Lower leg skin (tissue), 4 donors: ENCODE measurements around the gene VSX1. TPM values are rescaled to one million over a fixed set of nuclear protein-coding genes. Genes with fewer than 3 reads are reported as not detected.
A peak's percentile ranks its signal among the peaks of the same experiment; 100 is the strongest.

Experiments used
- DNase-seq, 2 donors: peaks; one replicate each; pipeline ENCODE4 v3.0.0-alpha.2; 2019; ENCODE audit warnings: low spot score in 2 of 2
- H3K4me3 ChIP-seq: fragments of 200-600 bp; sonication (generic); 2 replicates; pipeline ENCODE4 v1.5.1; 2017; ENCODE audit warnings: mild to moderate bottlenecking, low read depth; ENCODE audit not compliant: poor library complexity, severe bottlenecking
- POLR2A ChIP-seq, 2 donors: fragments of 450-650 bp; IDR thresholded peaks; one replicate each; pipeline ENCODE4 v1.6.1; 2016 to 2017; ENCODE audit warnings: antibody characterized with exemption in 2 of 2, mild to moderate bottlenecking in 1 of 2, moderate library complexity in 1 of 2
- WGBS, 2 donors: methylation state at CpG; one replicate each; pipeline ENCODE4 v1.1.5; 2018; 5-methylcytosine and 5-hydroxymethylcytosine counted together
- intact Hi-C: fragments of 100-400 bp; cut with DNase I; formaldehyde crosslinking; loops from one replicate; pipeline ENCODE4 v1.15.0; 2023; ENCODE audit warnings: low total_unique reads
- total RNA-seq, 4 donors: library from RNA; depleted of rRNA; stranded (reverse); fragments of >200 nt; gene quantifications; one replicate each; pipeline ENCODE4 v1.1.0, GENCODE V29; 2016
- TF ChIP-seq, protein P1 (sequence below), 3 donors: fragments of 450-650 bp; IDR thresholded peaks; one replicate each; pipeline ENCODE4 v1.5.1; 2016; ENCODE audit warnings: antibody characterized with exemption in 3 of 3, mild to moderate bottlenecking in 3 of 3, moderate library complexity in 2 of 3

VSX1 gene
- total RNA-seq, 4 donors from 2014 or later = not detected

- TF ChIP-seq POLR2A (IDR thresholded peaks at IDR 0.05) = no peak
- TF ChIP-seq, protein P1, sequence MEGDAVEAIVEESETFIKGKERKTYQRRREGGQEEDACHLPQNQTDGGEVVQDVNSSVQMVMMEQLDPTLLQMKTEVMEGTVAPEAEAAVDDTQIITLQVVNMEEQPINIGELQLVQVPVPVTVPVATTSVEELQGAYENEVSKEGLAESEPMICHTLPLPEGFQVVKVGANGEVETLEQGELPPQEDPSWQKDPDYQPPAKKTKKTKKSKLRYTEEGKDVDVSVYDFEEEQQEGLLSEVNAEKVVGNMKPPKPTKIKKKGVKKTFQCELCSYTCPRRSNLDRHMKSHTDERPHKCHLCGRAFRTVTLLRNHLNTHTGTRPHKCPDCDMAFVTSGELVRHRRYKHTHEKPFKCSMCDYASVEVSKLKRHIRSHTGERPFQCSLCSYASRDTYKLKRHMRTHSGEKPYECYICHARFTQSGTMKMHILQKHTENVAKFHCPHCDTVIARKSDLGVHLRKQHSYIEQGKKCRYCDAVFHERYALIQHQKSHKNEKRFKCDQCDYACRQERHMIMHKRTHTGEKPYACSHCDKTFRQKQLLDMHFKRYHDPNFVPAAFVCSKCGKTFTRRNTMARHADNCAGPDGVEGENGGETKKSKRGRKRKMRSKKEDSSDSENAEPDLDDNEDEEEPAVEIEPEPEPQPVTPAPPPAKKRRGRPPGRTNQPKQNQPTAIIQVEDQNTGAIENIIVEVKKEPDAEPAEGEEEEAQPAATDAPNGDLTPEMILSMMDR (IDR thresholded peaks at IDR 0.05) = no peak
- WGBS, 2 donors = 69 to 73% methylated on average over 10 of the region's 10 CpGs
- DNase-seq = no peak
- intact Hi-C loops = loop anchor here (10.0 kb wide), 1 partner anchor 109 kb away; the partner anchor contains the start of gene ENTPD6
- H3K4me3 ChIP-seq = no peak overlapping the region
Measured at GRCh38 chr20:25085756-25086495, 4.0 kb upstream of the VSX1 start.

DNA sequence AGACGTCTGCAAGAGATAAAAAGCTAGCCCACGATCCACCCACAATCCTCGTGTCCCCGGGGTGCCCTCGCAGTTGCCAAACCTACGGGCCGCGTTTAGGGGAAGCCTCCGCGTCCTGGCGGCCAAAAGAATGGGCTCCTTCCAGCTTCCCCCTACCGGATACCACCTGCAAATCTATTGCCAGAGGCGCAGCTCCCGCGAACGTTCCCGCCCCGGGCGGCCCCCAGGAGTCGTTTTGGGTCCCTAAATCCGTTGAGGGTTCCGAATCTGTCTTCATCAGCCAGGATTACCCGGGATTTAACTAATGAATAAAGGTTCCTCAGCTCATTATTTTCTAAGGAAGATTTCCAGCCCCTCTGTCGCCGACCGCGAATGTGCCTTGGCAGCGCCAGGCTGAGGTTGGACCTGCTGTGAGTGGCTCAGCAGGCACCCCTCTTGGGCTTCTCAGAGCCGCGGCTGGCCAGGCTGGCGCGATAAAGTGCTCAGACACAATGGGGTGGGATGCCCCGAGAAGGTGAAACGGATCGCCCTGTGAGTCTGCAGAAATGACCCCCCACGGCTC is 2.8 kb upstream of the VSX1 start:
- TF ChIP-seq, protein P1 (IDR thresholded peaks at IDR 0.05) = no peak
- no peak for TF ChIP-seq POLR2A (IDR thresholded peaks at IDR 0.05)
- 5% methylated on average over 29 to 36 of the region's 36 CpGs for WGBS, 2 donors
- no peak overlapping the region for H3K4me3 ChIP-seq
- DNase-seq = no peak
- intact Hi-C loops = loop anchor here (10.0 kb wide), 1 partner anchor 110 kb away; the partner anchor contains the start of gene ENTPD6

DNA sequence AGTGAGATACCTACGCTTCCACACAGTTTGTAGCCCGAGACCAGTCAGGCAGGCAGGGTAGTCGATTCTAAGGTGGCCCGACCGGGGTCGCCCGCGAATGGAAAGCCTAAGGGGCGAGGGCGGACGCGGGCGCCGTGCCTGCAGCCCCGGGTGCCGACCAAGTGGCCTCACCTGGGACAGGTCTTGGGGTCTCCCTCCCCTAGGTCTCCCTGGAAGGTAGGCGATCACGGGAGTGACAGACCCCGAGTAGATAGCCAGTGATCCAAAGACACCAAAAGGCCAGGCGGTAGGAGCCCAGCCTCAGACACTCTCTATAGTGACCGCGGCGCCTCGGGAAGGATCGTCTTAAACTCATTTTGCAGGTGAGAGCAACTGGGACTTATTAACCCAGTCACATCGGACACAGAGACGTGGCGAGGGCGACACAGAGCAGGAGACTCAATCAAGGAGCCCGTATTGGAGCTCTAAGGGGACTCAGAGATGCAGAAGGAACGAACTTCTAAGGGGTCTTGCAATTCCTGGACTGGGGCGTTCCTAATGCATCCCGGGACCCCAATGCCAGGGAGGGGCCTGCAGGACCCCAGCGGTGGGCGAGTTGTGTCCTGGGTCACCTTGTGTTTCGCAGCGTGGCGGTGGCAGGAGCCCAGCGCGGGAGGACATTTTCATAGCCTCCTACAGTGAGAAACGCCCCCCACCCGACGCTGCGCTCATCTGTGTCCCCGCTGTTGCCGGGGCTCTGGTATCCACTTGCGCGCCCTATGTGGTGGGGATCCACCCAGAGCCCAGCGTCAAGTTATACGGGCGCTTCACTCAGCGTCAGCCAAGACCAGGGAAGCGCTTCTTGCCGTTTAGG is 2.1 kb upstream of the VSX1 start:
- peak in 1 of 2 donors; percentile 80 for DNase-seq
- 8 to 11% methylated on average over 32 to 54 of the region's 54 CpGs for WGBS, 2 donors
- TF ChIP-seq, protein P1 (IDR thresholded peaks at IDR 0.05) = no peak
- TF ChIP-seq POLR2A (IDR thresholded peaks at IDR 0.05) = no peak
- H3K4me3 ChIP-seq = no peak overlapping the region
- intact Hi-C loops = loop anchor here (10.0 kb wide), 1 partner anchor 111 kb away; the partner anchor contains the start of gene ENTPD6

GRCh38 chr20:25083141-25083772 is 1.3 kb upstream of the VSX1 start:
- H3K4me3 ChIP-seq = no peak overlapping the region
- intact Hi-C loops = loop anchor here (10.0 kb wide), 1 partner anchor 112 kb away; the partner anchor contains the start of gene ENTPD6
- DNase-seq = peak in 1 of 2 donors; percentile 72
- 4 to 8% methylated on average over 43 of the region's 44 CpGs for WGBS, 2 donors
- no peak for TF ChIP-seq POLR2A (IDR thresholded peaks at IDR 0.05)
- TF ChIP-seq, protein P1 (IDR thresholded peaks at IDR 0.05) = no peak

- intact Hi-C loops = loop anchor here (10.0 kb wide), 1 partner anchor 112 kb away; the partner anchor contains the start of gene ENTPD6
- 27 to 28% methylated on average over 9 of the region's 9 CpGs for WGBS, 2 donors
- peak in 1 of 2 donors; percentile 82 for DNase-seq
- TF ChIP-seq POLR2A (IDR thresholded peaks at IDR 0.05) = no peak
- TF ChIP-seq, protein P1 (IDR thresholded peaks at IDR 0.05) = no peak
- no peak overlapping the region for H3K4me3 ChIP-seq
Measured at GRCh38 chr20:25082498-25082873, 545 bp upstream of the VSX1 start.
